HG03342 (cell line): ENCODE data around the gene C1orf159.

Source experiments
- ATAC-seq: cut with Tn5 transposase; IDR thresholded peaks from one replicate; pipeline ENCODE4 v1.9.1; 2021; ENCODE audit warnings: mild to moderate bottlenecking, moderate library complexity; ENCODE audit not compliant: unreplicated experiment

Gene C1orf159

GRCh38 chr1:1094981-1095380 lies 20.9 kb downstream of the C1orf159 start:
- ATAC-seq = no peak

DNA sequence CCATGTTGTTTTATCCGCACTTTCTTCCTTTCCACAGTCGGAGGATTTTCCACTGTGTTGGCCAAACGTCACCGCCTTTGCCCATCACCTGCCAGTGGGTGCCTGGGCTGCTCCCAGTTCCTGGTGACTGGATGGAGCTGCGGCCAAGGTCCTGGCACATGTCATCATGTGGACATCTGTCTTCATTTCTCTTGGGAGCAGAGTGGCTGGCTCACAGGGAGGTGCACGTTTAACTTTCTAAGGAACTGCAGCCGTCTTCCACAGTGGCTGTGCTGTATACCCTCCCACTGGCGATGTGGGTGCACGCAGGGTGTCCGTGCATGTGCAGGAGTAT lies 22.3 kb downstream of the C1orf159 start:
- no peak for ATAC-seq

DNA sequence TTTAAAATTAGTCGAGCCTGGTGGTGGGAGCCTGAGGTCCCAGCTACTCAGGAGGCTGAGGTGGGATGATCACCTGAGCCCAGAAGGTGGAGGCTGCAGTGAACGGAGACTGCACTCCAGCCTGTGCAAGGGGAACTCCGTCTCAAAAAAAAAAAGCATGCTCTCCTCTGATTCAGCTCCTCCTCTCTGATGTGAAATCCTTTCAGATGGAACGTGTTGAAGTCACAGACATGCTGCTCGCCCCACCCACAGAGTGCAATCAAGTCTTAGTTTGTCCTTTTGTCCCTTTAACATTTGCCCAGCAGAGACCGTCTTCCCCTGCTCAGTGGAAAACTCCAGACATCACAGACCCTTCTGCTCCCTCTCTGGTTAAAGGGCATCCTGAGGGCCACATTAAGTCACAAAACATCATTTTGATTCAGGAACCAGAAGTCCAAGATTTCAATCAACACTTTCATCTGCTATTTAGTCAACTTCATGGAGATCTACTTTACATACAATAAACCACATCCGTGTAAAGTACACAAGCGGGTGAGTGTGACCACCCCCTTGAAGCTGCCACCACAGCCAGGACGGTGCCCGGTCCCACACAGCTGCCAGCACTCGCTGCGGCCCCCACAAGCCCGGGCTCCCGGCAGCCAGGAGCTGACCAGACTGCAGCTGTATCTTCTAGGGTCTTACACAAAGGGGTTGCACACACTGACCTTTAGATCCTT lies 22.8 kb downstream of the C1orf159 start:
- no peak for ATAC-seq

DNA sequence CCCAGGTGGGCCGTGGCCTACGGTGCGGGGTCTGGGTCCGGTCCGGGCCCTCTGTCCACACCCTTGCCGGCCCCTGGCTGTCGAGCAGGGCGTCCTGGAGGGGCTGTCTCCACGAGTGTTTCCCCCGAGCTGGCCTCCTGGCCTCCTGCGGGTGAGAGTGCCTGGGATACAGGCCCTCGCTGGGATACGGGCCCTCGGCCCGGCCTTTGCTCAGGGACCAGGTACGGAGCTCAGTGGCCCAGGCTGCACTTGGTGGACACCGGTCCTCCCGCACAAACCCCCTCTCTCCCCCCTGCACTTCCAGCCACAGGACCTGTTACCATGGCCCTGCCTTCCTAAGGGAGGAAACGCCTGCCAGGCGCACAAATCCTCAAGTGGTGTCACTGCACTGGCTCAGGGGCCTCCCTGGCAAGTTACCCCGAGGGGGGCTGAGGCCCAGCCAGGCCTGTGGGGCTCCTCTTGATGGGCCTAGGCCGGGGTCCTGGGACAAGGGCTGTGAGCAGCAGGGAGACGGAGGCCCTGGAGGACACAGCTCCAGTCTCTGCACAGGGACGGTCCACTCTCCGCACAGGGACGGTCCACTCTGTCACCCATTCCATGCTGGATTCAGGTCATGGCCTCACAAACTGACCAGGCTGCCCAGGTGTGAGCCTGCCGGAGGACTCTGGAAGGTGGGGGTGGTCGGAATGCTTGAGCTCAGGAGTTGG lies 23.6 kb downstream of the C1orf159 start:
- ATAC-seq = no peak

DNA sequence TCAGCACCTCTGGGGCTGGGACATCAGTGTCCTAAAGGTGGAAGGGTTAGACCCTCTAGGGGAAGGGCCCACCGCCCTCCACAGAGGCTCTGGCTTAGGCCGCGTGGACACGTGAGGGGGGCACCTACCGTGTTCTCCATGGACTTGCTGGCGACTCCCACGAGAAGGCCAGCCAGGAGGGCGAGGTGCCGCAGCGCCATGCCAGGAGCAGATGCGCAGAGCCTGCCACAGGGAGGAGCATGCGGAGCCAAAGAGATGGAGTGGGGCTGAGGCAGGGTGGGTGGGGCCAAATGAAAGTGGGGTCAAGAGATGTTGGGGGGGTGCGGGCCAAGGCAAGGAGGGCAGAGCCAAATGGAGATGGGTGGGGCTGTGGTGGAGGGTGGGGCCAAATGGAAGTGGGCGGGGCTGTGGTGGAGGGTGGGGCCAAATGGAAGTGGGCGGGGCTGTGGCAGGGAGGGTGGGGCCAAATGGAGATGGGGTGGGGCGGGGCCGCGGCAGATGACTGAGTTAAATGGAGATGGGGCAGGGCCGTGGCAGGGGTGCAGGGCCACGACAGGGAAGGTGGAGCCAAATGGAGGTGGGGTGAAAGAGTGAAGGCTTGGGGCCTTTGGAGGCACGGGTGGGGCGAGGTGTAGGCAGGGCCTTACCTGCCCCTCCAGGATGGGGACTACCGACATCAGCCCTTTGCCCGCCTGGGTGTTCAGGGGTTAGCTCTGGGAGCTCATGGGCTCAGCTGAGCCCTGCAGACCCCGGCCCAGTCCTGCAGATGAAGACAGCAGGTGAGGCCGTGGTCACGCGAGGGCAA lies 24.3 kb downstream of the C1orf159 start:
- ATAC-seq = no peak

DNA sequence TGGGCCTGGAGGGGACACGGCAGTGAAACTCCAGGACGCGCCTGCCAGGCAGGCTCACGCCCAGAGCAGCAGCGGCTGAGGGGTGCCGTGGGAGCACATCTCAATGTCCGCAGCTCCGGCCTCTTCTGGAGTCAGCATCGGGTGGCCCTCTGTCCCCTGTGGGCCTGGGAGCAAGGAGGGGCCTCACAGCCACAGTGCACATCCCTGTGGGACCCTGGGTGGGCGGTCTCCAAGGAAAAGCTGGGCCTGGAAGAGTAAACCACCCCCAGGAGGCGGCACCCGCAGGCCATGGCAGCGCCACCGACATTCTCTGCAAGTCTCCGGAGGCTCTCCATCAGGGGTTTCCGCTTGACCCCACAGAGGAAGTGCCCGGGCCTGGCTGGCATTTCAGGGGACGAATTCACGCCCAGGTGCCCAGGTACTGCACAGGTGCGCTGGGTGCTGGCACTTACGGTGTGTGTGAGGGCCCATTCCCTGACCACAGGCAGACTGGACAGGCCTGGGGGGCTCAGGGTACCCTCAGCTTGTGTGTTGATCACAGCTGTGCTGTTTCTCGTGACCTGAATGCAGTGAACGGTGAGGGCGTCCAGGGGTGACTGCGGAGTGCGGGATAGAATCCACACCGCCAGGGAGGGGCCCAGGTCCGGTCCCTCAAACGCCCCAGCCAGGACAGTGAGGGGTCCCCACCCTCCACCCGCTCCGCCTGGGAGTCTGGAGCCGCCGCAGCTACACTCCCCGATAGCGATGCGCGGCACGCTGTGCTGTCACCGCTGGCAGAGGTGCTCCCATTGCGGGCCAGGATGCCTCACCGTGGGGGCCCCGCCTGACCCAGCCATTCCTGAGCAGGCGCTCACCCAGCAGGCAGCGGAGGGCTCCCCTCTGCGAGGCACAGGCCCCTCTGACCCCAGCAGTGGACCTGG lies 25.2 kb downstream of the C1orf159 start:
- ATAC-seq = no peak

DNA sequence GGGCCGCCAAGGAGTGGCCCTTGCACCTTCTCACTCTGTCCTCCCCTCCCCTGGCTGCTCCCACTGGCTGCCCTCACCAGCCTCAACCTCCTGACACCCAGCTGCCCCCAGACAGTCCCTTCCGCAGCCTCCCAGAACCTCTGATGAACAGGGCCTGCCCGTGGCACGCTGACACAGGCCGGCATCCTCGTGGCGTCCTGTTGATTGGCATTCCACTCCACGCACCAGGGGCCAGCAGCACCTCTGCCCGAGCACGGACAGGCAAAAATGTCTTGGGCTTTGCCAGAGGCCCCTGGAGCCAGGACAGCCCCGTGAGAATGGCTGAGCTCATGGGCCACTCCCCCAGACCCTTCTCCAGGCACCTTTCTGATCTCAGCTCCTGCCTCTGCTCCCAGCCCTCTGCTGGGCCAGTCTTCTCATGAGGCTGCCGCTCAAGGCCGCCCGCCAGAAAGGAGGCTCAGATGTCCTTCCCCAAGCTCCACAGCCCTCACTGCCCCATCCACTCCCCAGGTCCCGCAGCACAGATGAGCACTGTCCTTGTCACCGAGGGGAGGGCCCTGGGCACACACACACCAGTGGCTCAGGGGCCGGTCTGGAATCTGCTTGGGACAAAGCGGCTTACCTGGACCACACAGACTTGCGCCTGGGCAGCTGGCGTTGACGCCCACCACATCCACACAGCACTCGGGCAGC lies 26.0 kb downstream of the C1orf159 start:
- ATAC-seq = no peak

DNA sequence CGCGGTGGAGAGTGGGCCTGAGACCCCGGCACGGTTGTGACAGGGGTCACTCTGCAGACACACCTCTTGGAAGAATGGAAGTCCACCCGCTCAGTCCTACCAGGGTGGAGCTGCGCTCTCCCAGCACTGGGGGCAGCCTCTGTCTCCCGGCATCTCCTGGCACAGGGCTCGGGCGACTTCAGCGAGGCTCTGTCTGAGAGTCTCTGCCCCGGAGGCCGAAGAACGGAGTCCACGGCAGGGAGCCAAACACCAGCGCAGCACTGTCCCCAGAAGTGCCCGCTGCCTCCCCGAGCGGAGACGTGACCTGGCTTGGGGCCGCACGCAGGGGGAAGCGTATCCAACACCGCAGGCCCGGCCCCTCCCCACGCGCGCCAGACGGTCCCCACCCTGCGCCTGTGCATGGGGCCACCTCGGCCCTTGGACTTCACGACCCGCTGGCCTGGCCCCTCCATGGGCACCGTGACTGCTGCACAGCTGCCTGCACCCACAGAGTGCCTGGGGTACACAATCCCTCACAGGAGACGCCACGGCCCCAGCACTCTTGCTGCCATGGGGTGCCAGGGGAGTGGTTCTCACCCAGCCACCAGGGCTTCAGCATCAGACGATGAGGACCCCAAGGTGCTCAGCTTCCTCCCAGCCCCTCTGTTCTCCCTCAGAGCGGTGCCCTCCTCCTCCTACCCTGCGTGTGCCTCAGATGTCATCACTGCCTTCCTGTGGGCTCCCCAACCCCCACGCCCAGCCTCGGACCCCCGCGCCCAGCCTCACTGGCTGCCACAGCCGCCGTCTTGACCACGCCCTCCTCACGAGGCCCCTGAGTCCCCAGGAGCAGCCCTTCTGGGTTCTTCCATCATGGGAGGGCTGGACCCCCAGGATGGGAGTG lies 26.8 kb downstream of the C1orf159 start:
- no peak for ATAC-seq

GRCh38 chr1:1088029-1088800 lies 27.7 kb downstream of the C1orf159 start:
- ATAC-seq = no peak

- no peak for ATAC-seq
Observed at GRCh38 chr1:1087351-1088028, 28.4 kb downstream of the C1orf159 start.

DNA sequence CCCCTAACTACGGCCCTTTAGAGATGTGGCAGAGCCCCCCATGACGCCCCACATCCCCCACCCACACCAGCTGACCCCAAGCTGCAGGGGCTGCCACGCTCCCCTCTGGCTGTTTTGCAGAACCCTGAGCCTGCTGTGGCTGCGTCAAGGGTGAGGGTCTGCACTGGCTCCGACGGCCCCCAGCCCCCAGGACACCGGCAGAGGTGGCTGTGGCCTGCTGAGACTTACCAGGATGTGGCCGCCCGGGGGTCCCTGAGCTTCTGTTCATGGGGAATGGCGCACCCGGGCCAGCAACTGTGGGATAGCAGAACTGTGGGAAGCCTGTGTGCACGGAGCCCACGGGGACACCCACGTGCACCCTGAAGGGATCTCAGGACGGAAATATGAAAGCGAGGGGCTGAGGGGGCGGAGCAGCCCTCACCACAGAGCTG lies 29.0 kb downstream of the C1orf159 start:
- ATAC-seq = no peak

GRCh38 chr1:1085911-1086841 lies 29.7 kb downstream of the C1orf159 start:
- ATAC-seq = no peak

DNA sequence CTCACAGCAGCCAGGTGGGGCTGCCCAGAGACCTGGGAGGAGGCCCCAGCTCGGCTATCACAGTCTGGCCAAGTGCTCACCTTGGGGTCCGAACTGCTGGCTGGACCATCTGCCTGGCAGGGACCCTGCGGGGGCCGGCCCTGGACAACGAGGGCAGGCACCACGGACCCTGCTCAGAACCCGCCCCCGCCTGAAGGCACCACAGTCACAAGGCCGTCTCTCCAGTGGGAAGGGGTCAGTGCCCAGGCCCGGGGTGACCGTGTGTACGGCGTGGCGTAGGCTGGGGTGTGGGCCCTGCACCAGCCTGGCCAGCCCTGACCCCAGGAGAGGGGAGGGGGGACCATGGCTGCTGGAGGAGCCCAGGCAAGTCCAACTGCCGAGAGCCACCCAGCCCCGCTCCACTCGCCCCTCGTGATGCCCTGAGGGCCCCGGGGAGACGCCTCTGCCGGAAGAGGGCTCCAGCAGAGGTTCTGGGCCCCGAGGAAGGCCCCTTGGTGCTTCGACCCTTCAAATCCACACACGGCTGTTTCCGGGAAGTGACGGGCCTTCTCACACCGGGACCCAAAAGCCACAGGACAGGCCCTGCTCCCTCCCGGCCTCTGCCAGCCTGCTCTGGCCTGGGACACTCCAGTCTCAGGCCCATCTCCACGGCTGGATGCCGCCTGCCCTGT lies 30.6 kb downstream of the C1orf159 start:
- no peak for ATAC-seq

GRCh38 chr1:1084372-1085170 lies 31.3 kb downstream of the C1orf159 start:
- ATAC-seq = no peak
